HCT116 (cell line): ENCODE measurements around the gene SH3GL1. TPM values are rescaled to one million over a fixed set of nuclear protein-coding genes. Genes with fewer than 3 reads are reported as not detected.

Source experiments
- ATAC-seq: fragments of 200-7000 bp; cut with Tn5 transposase; 2 replicates; pipeline ENCODE4 v1.9.1; 2020; ENCODE audit warnings: mild to moderate bottlenecking, moderate library complexity
- BruUV-seq: library from RNA; stranded (reverse); fragments of 400-500 nt; replicated peaks from 2 replicates; lab custom pipeline; 2021; lab: Mats Ljungman, UMichigan
- CTCF ChIA-PET: fragments of 300-600 bp; sonication (Branson Sonifier 250); formaldehyde crosslinking; loops from one replicate; lab custom pipeline; 2021; ENCODE audit warnings: antibody characterized with exemption; lab: Charles Lee
- POLR2A ChIA-PET: fragments of 300-600, 350-600 bp; sonication (Branson Sonifier 250); formaldehyde crosslinking; loops from one replicate; lab custom pipeline; 2021; ENCODE audit warnings: antibody characterized with exemption; lab: Charles Lee
- RAD21 ChIA-PET, 2 experiments: fragments of 300-600 bp; sonication (Branson Sonifier 250); formaldehyde crosslinking; loops; one replicate each; lab custom pipeline; 2023; ENCODE audit warnings: low total read pairs in 2 of 2; ENCODE audit not compliant: uncharacterized antibody in 2 of 2, unreplicated experiment in 2 of 2, low non-redundant PET in 1 of 2; lab: Charles Lee
- DNase-seq: peaks from one replicate; pipeline ENCODE4 v3.0.0-alpha.2; 2010; ENCODE audit warnings: low read depth, low spot score
- H2AFZ ChIP-seq: fragments of 200-600 bp; shearing (Covaris generic), sonication (generic); 2 replicates; pipeline ENCODE4 v1.6.1; 2017; ENCODE audit warnings: low read depth, mixed run types, mixed read lengths, antibody characterized with exemption, low read length; ENCODE audit not compliant: poor library complexity, severe bottlenecking
- H3K27ac ChIP-seq: 2 replicates; pipeline ENCODE4 v1.5.1; 2012; ENCODE audit warnings: low read depth, low read length
- H3K27me3 ChIP-seq: fragments of 200-600 bp; sonication (generic); 2 replicates; pipeline ENCODE4 v1.6.1; 2016; ENCODE audit warnings: mixed run types, low read length, mixed read lengths; ENCODE audit not compliant: insufficient read depth
- H3K36me3 ChIP-seq, 2 experiments: fragments of 200-500 bp in 1 of 2; fragments of 200-600 bp in 1 of 2; sonication (Bioruptor generic) in 1 of 2; sonication (generic) in 1 of 2; 2 replicates each; pipeline versions ENCODE4 v1.5.1 to v1.6.1; 2014 to 2016; ENCODE audit warnings: low read length in 2 of 2, inconsistent platforms in 1 of 2, mixed read lengths in 1 of 2, mixed run types in 1 of 2; ENCODE audit not compliant: insufficient read depth in 2 of 2, control insufficient read depth in 1 of 2
- H3K4me1 ChIP-seq, 2 experiments: fragments of 200-600 bp in 1 of 2; sonication (generic) in 1 of 2; 2 replicates each; pipeline versions ENCODE4 v1.5.1 to v1.6.1; 2012 to 2017; ENCODE audit warnings: low read length in 2 of 2, inconsistent platforms in 1 of 2, mild to moderate bottlenecking in 1 of 2, mixed read lengths in 1 of 2, mixed run types in 1 of 2, moderate library complexity in 1 of 2; ENCODE audit not compliant: insufficient read depth in 2 of 2, control insufficient read depth in 1 of 2
- H3K4me2 ChIP-seq: fragments of 200-600 bp; sonication (generic); 2 replicates; pipeline ENCODE4 v1.6.1; 2017; ENCODE audit warnings: mixed run types, low read length, mixed read lengths
- H3K4me3 ChIP-seq, 2 experiments: fragments of 200-600 bp in 1 of 2; sonication (generic) in 1 of 2; replicated peaks in 1 of 2; 2 replicates each; pipeline ENCODE4 v1.5.1; 2011 to 2016; ENCODE audit warnings: low read length in 2 of 2, control low read depth in 1 of 2, low read depth in 1 of 2, mild to moderate bottlenecking in 1 of 2, mixed read lengths in 1 of 2, mixed run types in 1 of 2
- H3K79me2 ChIP-seq: fragments of 200-600 bp; sonication (generic); 2 replicates; pipeline ENCODE4 v1.6.1; 2017; ENCODE audit warnings: mild to moderate bottlenecking, mixed run types, low read length, moderate library complexity, mixed read lengths; ENCODE audit not compliant: insufficient read depth
- H3K9ac ChIP-seq: fragments of 200-600 bp; sonication (generic); 2 replicates; pipeline ENCODE4 v1.6.1; 2016; ENCODE audit warnings: low read length, mixed read lengths
- H3K9me2 ChIP-seq: fragments of 200-600 bp; sonication (generic), shearing (Covaris generic); 2 replicates; pipeline ENCODE4 v1.6.1; 2017; ENCODE audit warnings: mixed run types, mild to moderate bottlenecking, moderate library complexity; ENCODE audit not compliant: insufficient read depth
- H3K9me3 ChIP-seq, 2 experiments: fragments of 200-500 bp in 1 of 2; fragments of 200-600 bp in 1 of 2; sonication (Bioruptor generic) in 1 of 2; sonication (generic) in 1 of 2; 2 replicates each; pipeline ENCODE4 v1.6.1; 2014 to 2017; ENCODE audit warnings: low read length in 2 of 2, mixed read lengths in 2 of 2, inconsistent platforms in 1 of 2, low read depth in 1 of 2, mild to moderate bottlenecking in 1 of 2, mixed run types in 1 of 2, moderate library complexity in 1 of 2; ENCODE audit not compliant: control insufficient read depth in 1 of 2, insufficient read depth in 1 of 2
- H4K20me1 ChIP-seq: fragments of 200-600 bp; sonication (generic), shearing (Covaris generic); 2 replicates; pipeline ENCODE4 v1.6.1; 2017; ENCODE audit warnings: mixed run types, mild to moderate bottlenecking, moderate library complexity; ENCODE audit not compliant: insufficient read depth
- CTCF ChIP-seq, 3 experiments: fragments of 200-600 bp in 1 of 3; sonication (generic) in 1 of 3; IDR thresholded peaks in 2 of 3; conservative IDR thresholded peaks in 1 of 3; 2 replicates each; pipeline ENCODE4 v1.5.1; 2012 to 2017; ENCODE audit warnings: low read depth in 2 of 3, low read length in 2 of 3, antibody characterized with exemption in 1 of 3, borderline replicate concordance in 1 of 3, control low read depth in 1 of 3, mild to moderate bottlenecking in 1 of 3, mixed read lengths in 1 of 3, mixed run types in 1 of 3, moderate library complexity in 1 of 3; ENCODE audit not compliant: insufficient read depth in 1 of 3
- EGR1 ChIP-seq: IDR thresholded peaks from 2 replicates; pipeline ENCODE4 v1.6.1; 2012; ENCODE audit warnings: low read depth
- ELF1 ChIP-seq: IDR thresholded peaks from 2 replicates; pipeline ENCODE4 v1.6.1; 2012; ENCODE audit warnings: low read depth, borderline replicate concordance
- EZH2 ChIP-seq: fragments of 200-600 bp; sonication (generic); IDR thresholded peaks from 2 replicates; pipeline ENCODE4 v1.6.1; 2017; ENCODE audit warnings: antibody characterized with exemption, mixed run types
- FOSL1 ChIP-seq: IDR thresholded peaks from 2 replicates; pipeline ENCODE4 v1.6.1; 2012; ENCODE audit warnings: low read depth
- POLR2A ChIP-seq: IDR thresholded peaks from 2 replicates; pipeline ENCODE4 v1.7.0; 2011; ENCODE audit warnings: borderline replicate concordance; ENCODE audit not compliant: insufficient read depth, insufficient read length; ENCODE audit errors: extremely low read depth
- RAD21 ChIP-seq: IDR thresholded peaks from 2 replicates; pipeline ENCODE4 v1.6.1; 2012; ENCODE audit warnings: low read depth, mild to moderate bottlenecking
- REST ChIP-seq: IDR thresholded peaks from 2 replicates; pipeline ENCODE4 v1.6.1; 2012; ENCODE audit warnings: low read depth
- SIN3A ChIP-seq: IDR thresholded peaks from 2 replicates; pipeline ENCODE4 v1.6.1; 2012; ENCODE audit warnings: low read depth
- SP1 ChIP-seq: IDR thresholded peaks from 2 replicates; pipeline ENCODE4 v1.6.1; 2012; ENCODE audit warnings: low read depth
- SRF ChIP-seq: IDR thresholded peaks from 2 replicates; pipeline ENCODE4 v1.6.1; 2012; ENCODE audit warnings: low read depth
- YY1 ChIP-seq: IDR thresholded peaks from 2 replicates; pipeline ENCODE4 v1.6.1; 2011; ENCODE audit warnings: low read length, low read depth, moderate library complexity, mild to moderate bottlenecking; ENCODE audit not compliant: insufficient replicate concordance; ENCODE audit errors: extremely low read depth
- ZNF274 ChIP-seq: fragments of 200-500 bp; sonication (Bioruptor generic); IDR thresholded peaks from 2 replicates; pipeline ENCODE4 v1.6.1; 2014; ENCODE audit warnings: mild to moderate bottlenecking, low read depth, low read length, inconsistent platforms
- intact Hi-C: fragments of 100-400 bp; cut with micrococcal nuclease; formaldehyde crosslinking; loops from 2 replicates; pipeline ENCODE4 v1.10.0; 2022
- total RNA-seq: library from RNA; stranded (reverse); gene quantifications from one replicate; pipeline ENCODE4 v1.2.1, GENCODE V29; 2021; ENCODE audit not compliant: unreplicated experiment
- TF ChIP-seq, protein P1 (sequence below): IDR thresholded peaks from 2 replicates; pipeline ENCODE4 v1.6.1; 2012

Gene SH3GL1
- total RNA-seq, 1 experiment from 2014 or later: 86.0 TPM

DNA sequence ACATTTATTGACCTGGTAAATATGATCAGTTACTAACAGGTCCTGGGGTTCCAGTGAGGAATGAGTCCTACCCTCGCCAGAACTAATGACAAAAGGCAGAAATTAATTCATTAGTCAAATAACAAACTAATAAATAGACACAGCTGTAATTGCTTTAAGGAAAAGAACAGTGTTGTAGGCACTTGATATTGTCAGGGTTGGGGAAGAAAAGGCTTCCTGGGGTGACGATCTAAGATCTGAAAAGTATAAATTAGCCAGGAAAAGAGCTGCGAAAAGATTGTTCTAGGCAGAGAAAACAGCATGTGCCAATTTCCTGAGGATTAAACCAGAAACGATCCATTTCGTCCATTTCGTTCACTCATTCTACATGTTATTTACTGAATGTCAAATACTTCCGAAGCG lies 1.4 kb upstream of the SH3GL1 start:
- peak overlapping the region; percentile 53 for H3K9ac ChIP-seq
- H3K79me2 ChIP-seq: peaks cover 77% of the 10 kb centered on the region
- peak overlapping the region; percentile 98 for H3K4me2 ChIP-seq
- POLR2A ChIA-PET: interaction anchor here (0.8 to 1.5 kb wide), 4 partner anchors 35 to 69 kb away, joined by 4 to 8 read pairs (median 6); partner anchors contain the start of genes HDGFL2 and MPND
- BruUV-seq: no TSS peak
- H3K9me2 ChIP-seq: no peaks in the 10 kb centered on the region
- peak overlapping the region; percentile 26; the same call in 1 of the 2 replicates for H3K27ac ChIP-seq
- no peak for ATAC-seq
- CTCF ChIA-PET: interaction anchor here (0.9 to 2.2 kb wide), 5 partner anchors 13 to 135 kb away, joined by 3 to 25 read pairs (median 4); no protein-coding TSS in a partner anchor
- DNase-seq: no peak
- peaks cover 0 to 23% of the 10 kb centered on the region in 2 experiments; a peak in 3 of 4 replicates for H3K36me3 ChIP-seq
- H4K20me1 ChIP-seq: peaks cover 20% of the 10 kb centered on the region
- H3K9me3 ChIP-seq: no peaks in the 10 kb centered on the region
- peak overlapping the region; percentile 31 to 36 for H3K4me3 ChIP-seq
- no peak for TF ChIP-seq EGR1
- TF ChIP-seq ZNF274: no peak
- TF ChIP-seq SIN3A: no peak
- no peak for TF ChIP-seq EZH2
- intact Hi-C loops: loop anchor here (2.0 to 5.0 kb wide), 2 partner anchors 25 to 39 kb away; no protein-coding TSS in a partner anchor
- H3K4me1 ChIP-seq: peaks cover 16 to 44% of the 10 kb centered on the region in 2 experiments
- H3K27me3 ChIP-seq: no peaks in the 10 kb centered on the region
- no peak overlapping the region for H2AFZ ChIP-seq
- RAD21 ChIA-PET: no interaction called here

GRCh38 chr19:4399812-4400134 lies 574 bp downstream of the SH3GL1 start:
- ChIA-PET POLR2A (no interaction called here), RAD21 (interaction anchor here in 1 of 2 experiments (0.6 kb wide), 1 partner anchor 25 kb away, joined by 3 read pairs; no protein-coding TSS in a partner anchor), CTCF (interaction anchor here (0.6 to 1.4 kb wide), 9 partner anchors 8 to 133 kb away, joined by 3 to 8 read pairs (median 3); no protein-coding TSS in a partner anchor)
- peak overlapping the region; percentile 100 for H3K4me2 ChIP-seq
- DNase-seq (no peak), ATAC-seq (peak; percentile 10)
- peaks cover 3 to 34% of the 10 kb centered on the region in 2 experiments for H3K36me3 ChIP-seq
- H4K20me1 ChIP-seq: peaks cover 13% of the 10 kb centered on the region
- intact Hi-C loops: loop anchor here (1.0 to 5.0 kb wide), 3 partner anchors 23 to 132 kb away; no protein-coding TSS in a partner anchor
- peaks cover 77% of the 10 kb centered on the region for H3K79me2 ChIP-seq
- BruUV-seq: no TSS peak
- peak overlapping the region; percentile 93 to 97 for H3K4me3 ChIP-seq
- peak overlapping the region; percentile 88 for H3K27ac ChIP-seq
- H3K4me1 ChIP-seq: peaks cover 16 to 41% of the 10 kb centered on the region in 2 experiments
- H3K27me3 ChIP-seq: no peaks in the 10 kb centered on the region
- H2AFZ ChIP-seq: no peak overlapping the region
- no peaks in the 10 kb centered on the region for H3K9me2 ChIP-seq
- no peaks in the 10 kb centered on the region for H3K9me3 ChIP-seq
- peak overlapping the region; percentile 95 for H3K9ac ChIP-seq
- TF ChIP-seq ZNF274 (no peak), SP1 (no peak), CTCF (IDR thresholded peaks at IDR 0.05 in 2 of 3, conservative IDR thresholded peaks at IDR 0.05 in 1 of 3; ENCODE audit: borderline replicate concordance in 1 of 3, insufficient read depth in 1 of 3, low read depth in 2 of 3, low read length in 2 of 3) (no peak), REST (no peak), FOSL1 (no peak), POLR2A (no peak), ELF1 (no peak), RAD21 (no peak), EZH2 (no peak), SIN3A (no peak), YY1 (no peak), SRF (no peak)
- TF ChIP-seq, protein P1, sequence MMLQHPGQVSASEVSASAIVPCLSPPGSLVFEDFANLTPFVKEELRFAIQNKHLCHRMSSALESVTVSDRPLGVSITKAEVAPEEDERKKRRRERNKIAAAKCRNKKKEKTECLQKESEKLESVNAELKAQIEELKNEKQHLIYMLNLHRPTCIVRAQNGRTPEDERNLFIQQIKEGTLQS: no peak
